Measurements from ENCODE around the gene PFAS. TPM values are rescaled to one million over a fixed set of nuclear protein-coding genes. Genes with fewer than 3 reads are reported as not detected.
"Not testable (repeated sequence)": the region's sequence is repeated elsewhere in the genome, so short reads cannot be mapped to it uniquely, and the experiment has no call there.

PFAS gene
- total RNA-seq, 1 experiment from 2014 or later = 246 TPM

DNA sequence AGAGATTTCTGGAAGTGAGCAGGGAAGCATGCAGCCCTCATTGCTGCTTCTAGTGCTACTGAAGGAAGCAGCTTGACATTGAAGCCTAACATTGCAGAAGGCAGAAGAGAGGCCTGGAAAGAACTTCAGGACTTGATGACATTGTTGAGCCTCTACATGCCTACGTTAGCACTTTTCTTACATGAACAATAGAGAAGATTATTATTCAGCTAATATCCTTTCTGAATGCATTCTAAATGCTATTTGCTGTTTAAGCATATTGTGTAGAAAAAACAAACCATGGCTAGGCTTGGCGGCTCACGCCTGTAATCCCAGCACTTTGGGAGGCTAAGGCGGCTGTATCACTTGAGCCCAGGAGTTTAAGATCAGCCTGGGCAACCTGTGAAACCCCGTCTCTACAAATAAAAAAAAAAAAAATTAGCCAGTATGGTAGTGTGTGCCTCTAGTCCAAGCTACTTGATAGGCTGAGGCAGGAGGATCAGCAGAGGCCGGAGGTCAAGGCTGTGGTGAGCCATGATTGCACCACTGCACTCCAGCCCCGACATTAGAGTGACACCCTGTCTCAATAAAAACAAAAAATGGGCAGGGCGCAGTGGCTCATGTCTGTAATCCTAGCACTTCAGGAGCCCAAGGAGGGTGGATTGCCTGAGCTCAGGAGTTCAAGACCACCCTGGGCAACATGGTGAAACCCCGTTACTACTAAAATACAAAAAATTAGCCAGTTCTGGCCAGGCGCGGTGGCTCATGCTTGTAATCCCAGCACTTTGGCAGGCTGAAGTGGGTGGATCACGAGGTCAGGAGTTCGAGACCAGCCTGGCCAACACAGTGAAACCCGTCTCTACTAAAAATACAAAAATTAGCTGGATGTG lies 36.5 kb upstream of the PFAS start:
- DNase-seq (ENCODE audit: low spot score) (no peak), ATAC-seq (no peak)
- TF ChIP-seq, protein P1, sequence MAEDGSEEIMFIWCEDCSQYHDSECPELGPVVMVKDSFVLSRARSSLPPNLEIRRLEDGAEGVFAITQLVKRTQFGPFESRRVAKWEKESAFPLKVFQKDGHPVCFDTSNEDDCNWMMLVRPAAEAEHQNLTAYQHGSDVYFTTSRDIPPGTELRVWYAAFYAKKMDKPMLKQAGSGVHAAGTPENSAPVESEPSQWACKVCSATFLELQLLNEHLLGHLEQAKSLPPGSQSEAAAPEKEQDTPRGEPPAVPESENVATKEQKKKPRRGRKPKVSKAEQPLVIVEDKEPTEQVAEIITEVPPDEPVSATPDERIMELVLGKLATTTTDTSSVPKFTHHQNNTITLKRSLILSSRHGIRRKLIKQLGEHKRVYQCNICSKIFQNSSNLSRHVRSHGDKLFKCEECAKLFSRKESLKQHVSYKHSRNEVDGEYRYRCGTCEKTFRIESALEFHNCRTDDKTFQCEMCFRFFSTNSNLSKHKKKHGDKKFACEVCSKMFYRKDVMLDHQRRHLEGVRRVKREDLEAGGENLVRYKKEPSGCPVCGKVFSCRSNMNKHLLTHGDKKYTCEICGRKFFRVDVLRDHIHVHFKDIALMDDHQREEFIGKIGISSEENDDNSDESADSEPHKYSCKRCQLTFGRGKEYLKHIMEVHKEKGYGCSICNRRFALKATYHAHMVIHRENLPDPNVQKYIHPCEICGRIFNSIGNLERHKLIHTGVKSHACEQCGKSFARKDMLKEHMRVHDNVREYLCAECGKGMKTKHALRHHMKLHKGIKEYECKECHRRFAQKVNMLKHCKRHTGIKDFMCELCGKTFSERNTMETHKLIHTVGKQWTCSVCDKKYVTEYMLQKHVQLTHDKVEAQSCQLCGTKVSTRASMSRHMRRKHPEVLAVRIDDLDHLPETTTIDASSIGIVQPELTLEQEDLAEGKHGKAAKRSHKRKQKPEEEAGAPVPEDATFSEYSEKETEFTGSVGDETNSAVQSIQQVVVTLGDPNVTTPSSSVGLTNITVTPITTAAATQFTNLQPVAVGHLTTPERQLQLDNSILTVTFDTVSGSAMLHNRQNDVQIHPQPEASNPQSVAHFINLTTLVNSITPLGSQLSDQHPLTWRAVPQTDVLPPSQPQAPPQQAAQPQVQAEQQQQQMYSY (CRISPR knock-in tag; IDR thresholded peaks at IDR 0.05) = no peak
- TF ChIP-seq GABPB1 (CRISPR knock-in tag; IDR thresholded peaks at IDR 0.05) = peak; percentile 65
- TF ChIP-seq, protein P2, sequence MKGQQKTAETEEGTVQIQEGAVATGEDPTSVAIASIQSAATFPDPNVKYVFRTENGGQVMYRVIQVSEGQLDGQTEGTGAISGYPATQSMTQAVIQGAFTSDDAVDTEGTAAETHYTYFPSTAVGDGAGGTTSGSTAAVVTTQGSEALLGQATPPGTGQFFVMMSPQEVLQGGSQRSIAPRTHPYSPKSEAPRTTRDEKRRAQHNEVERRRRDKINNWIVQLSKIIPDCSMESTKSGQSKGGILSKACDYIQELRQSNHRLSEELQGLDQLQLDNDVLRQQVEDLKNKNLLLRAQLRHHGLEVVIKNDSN (CRISPR knock-in tag; IDR thresholded peaks at IDR 0.05) = no peak
- Mint-ChIP-seq H3K9me3 (no peaks in the 10 kb centered on the region), H3K4me3 (no peak overlapping the region), H3K27ac (no peak overlapping the region), H3K27me3 (ENCODE audit: low read depth) (no peaks in the 10 kb centered on the region), H3K36me3 (peaks cover 4% of the 10 kb centered on the region; the same call in 1 of the 2 replicates), H3K4me1 (peaks cover 16% of the 10 kb centered on the region)
- ChIA-PET POLR2A (interaction anchor here (0.6 kb wide), 2 partner anchors 11 to 40 kb away, joined by 3 to 5 read pairs; no protein-coding TSS in a partner anchor), CTCF (interaction anchor here (1.3 kb wide), 1 partner anchor 11 kb away, joined by 3 read pairs; no protein-coding TSS in a partner anchor)

DNA sequence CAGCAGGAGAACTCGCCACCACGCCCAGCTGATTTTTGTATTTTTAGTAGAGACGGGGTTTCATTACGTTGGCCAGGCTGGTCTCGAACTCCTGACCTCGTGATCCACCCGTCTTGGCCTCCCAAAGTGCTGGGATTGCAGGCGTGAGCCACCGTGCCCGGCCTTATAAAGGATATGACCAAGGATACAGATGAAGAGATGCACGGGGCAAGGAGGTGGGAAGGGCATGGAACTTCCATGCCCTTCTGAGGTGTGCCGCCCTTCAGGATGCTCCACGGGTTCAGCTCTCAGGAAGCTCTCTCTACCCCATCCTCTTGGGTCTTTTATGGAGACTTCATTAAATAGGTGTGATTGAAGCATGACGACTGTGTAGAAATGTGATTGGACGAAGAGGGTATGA lies 35.1 kb upstream of the PFAS start:
- CTCF ChIA-PET = interaction anchor here (1.3 kb wide), 1 partner anchor 9 kb away, joined by 3 read pairs; no protein-coding TSS in a partner anchor
- H3K4me3 Mint-ChIP-seq; DNase-seq (ENCODE audit: low spot score); H3K9me3 Mint-ChIP-seq; H3K27ac Mint-ChIP-seq; H3K27me3 Mint-ChIP-seq (ENCODE audit: low read depth); ATAC-seq; POLR2A ChIA-PET; H3K36me3 Mint-ChIP-seq: not testable (repeated sequence)
- H3K4me1 Mint-ChIP-seq = peaks cover 16% of the 10 kb centered on the region

DNA sequence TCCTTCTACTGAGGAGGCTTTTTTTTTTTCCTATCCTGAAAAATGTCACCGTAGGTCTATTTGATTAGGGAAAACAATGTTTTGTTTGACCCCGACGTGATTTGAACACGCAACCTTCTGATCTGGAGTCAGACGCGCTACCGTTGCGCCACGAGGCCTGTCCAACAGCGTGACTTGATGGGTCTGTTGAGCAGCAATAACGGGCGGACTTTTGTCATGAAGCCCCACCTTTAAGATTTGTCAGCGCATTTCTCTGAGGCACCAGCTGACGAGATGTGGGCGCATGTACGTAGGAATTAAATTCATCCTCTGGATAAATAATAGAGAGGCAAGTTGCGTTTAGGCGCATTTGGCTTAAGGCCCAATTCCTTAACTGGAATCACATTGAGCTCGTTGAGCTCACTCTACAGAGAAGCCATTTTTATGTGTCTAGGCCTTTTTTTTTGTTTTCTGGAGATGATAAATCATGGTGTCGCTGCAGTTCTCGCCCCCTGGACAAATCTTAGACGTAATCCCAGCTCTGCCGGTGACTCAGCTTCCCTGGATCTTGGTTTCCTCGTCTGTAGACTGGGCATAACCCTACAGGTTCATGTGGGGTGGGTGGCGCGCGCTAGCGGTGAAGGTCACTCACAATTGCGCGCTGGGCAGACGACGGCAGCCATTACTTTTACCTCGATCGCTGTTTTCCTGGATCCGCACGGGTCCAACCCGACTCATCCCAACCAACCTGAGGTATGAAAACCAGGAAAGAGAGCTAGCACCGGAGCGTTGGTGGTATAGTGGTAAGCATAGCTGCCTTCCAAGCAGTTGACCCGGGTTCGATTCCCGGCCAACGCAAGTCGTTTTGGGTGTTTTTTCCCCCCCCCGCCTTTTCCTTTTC lies 28.1 kb upstream of the PFAS start:
- H3K27ac Mint-ChIP-seq = peak overlapping the region; percentile 99
- H3K4me1 Mint-ChIP-seq = peaks cover 14% of the 10 kb centered on the region
- peak; percentile 96 for DNase-seq (ENCODE audit: low spot score)
- peaks cover 5% of the 10 kb centered on the region for H3K27me3 Mint-ChIP-seq (ENCODE audit: low read depth)
- H3K9me3 Mint-ChIP-seq = no peaks in the 10 kb centered on the region
- peak overlapping the region; percentile 99 for H3K4me3 Mint-ChIP-seq
- ATAC-seq = peak; percentile 12
- H3K36me3 Mint-ChIP-seq = no peaks in the 10 kb centered on the region
- POLR2A ChIA-PET = interaction anchor here (0.6 to 5.0 kb wide), 9 partner anchors 11 to 101 kb away, joined by 3 to 43 read pairs (median 4); partner anchors contain the start of genes AURKB, BORCS6, CTC1 and PFAS
- CTCF ChIA-PET = interaction anchor here (0.8 to 4.0 kb wide), 7 partner anchors 10 to 161 kb away, joined by 3 to 24 read pairs (median 9); partner anchors contain the start of genes AURKB and BORCS6
- TF ChIP-seq MXD4 (CRISPR knock-in tag; IDR thresholded peaks at IDR 0.05; ENCODE audit: borderline replicate concordance) = no peak
- TF ChIP-seq, protein P3, sequence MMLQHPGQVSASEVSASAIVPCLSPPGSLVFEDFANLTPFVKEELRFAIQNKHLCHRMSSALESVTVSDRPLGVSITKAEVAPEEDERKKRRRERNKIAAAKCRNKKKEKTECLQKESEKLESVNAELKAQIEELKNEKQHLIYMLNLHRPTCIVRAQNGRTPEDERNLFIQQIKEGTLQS (CRISPR knock-in tag; conservative IDR thresholded peaks at IDR 0.05) = no peak
- TF ChIP-seq, protein P4, sequence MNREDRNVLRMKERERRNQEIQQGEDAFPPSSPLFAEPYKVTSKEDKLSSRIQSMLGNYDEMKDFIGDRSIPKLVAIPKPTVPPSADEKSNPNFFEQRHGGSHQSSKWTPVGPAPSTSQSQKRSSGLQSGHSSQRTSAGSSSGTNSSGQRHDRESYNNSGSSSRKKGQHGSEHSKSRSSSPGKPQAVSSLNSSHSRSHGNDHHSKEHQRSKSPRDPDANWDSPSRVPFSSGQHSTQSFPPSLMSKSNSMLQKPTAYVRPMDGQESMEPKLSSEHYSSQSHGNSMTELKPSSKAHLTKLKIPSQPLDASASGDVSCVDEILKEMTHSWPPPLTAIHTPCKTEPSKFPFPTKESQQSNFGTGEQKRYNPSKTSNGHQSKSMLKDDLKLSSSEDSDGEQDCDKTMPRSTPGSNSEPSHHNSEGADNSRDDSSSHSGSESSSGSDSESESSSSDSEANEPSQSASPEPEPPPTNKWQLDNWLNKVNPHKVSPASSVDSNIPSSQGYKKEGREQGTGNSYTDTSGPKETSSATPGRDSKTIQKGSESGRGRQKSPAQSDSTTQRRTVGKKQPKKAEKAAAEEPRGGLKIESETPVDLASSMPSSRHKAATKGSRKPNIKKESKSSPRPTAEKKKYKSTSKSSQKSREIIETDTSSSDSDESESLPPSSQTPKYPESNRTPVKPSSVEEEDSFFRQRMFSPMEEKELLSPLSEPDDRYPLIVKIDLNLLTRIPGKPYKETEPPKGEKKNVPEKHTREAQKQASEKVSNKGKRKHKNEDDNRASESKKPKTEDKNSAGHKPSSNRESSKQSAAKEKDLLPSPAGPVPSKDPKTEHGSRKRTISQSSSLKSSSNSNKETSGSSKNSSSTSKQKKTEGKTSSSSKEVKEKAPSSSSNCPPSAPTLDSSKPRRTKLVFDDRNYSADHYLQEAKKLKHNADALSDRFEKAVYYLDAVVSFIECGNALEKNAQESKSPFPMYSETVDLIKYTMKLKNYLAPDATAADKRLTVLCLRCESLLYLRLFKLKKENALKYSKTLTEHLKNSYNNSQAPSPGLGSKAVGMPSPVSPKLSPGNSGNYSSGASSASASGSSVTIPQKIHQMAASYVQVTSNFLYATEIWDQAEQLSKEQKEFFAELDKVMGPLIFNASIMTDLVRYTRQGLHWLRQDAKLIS (CRISPR knock-in tag; IDR thresholded peaks at IDR 0.05; ENCODE audit: borderline replicate concordance) = no peak
- 0 out of 2 replicates have a peak, but pooled peaks have one; percentile 34 for TF ChIP-seq SMAD4 (CRISPR knock-in tag; IDR thresholded peaks at IDR 0.05)
- no peak for TF ChIP-seq ELF4 (CRISPR knock-in tag; IDR thresholded peaks at IDR 0.05; ENCODE audit: low read depth)
- TF ChIP-seq, protein P5, sequence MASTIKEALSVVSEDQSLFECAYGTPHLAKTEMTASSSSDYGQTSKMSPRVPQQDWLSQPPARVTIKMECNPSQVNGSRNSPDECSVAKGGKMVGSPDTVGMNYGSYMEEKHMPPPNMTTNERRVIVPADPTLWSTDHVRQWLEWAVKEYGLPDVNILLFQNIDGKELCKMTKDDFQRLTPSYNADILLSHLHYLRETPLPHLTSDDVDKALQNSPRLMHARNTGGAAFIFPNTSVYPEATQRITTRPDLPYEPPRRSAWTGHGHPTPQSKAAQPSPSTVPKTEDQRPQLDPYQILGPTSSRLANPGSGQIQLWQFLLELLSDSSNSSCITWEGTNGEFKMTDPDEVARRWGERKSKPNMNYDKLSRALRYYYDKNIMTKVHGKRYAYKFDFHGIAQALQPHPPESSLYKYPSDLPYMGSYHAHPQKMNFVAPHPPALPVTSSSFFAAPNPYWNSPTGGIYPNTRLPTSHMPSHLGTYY (CRISPR knock-in tag; IDR thresholded peaks at IDR 0.05) = no peak
- TF ChIP-seq, protein P6, sequence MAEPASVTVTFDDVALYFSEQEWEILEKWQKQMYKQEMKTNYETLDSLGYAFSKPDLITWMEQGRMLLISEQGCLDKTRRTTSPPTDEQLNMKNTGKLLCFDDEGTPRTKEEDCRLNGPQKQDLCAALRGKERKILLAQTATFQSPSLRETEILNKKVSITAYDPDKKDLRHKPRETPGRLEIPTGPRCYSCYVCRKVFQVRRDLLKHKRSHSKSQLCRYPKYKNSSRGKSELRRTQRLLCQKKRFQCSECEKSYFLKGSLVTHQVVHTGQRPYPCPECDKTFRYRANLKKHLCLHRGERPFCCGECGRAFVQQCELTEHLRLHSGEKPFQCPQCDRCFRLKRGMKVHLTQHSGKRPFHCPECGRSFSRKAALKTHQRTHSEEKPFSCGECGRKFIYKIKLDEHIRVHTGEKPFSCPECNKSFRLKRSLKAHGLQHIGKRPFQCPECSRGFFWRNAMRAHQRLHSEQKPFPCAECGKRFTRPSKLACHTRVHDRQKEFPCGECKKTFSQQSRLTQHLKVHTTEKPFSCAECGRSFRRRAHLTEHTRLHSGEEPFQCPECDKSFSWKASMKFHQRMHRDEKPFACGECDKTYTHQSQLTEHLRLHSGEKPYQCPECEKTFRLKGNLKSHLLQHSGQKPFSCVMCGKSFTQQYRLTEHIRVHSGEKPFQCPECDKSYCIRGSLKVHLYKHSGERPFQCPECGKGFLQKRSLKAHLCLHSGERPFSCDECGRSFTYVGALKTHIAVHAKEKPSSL (CRISPR knock-in tag; conservative IDR thresholded peaks at IDR 0.05) = no peak
- TF ChIP-seq SMAD3 (CRISPR knock-in tag; IDR thresholded peaks at IDR 0.05; ENCODE audit: borderline replicate concordance) = no peak
- TF ChIP-seq, protein P2 (CRISPR knock-in tag; IDR thresholded peaks at IDR 0.05) = no peak
- no peak for TF ChIP-seq ATF1 (CRISPR knock-in tag; IDR thresholded peaks at IDR 0.05)
- no peak for TF ChIP-seq MYBL2 (CRISPR knock-in tag; IDR thresholded peaks at IDR 0.05)

All from WTC11 (cell line).